Osteocyte (in vitro differentiated cells): ENCODE results near the gene DMD. TPM values are rescaled to one million over a fixed set of nuclear protein-coding genes. Genes with fewer than 3 reads are reported as not detected.
A peak's percentile ranks its signal among the peaks of the same experiment; 100 is the strongest.

Experiments
- DNase-seq: peaks from one replicate; pipeline ENCODE4 v3.0.0; 2021; ENCODE audit warnings: mixed read lengths; ENCODE audit not compliant: unreplicated experiment; ENCODE audit errors: extremely low spot score
- H3K27ac Mint-ChIP-seq: one replicate; pipeline ENCODE4 v1.8.0; 2021; ENCODE audit warnings: mild to moderate bottlenecking, mixed read lengths; ENCODE audit not compliant: unreplicated experiment
- H3K27me3 Mint-ChIP-seq: one replicate; pipeline ENCODE4 v1.8.0; 2021; ENCODE audit warnings: mixed read lengths; ENCODE audit not compliant: unreplicated experiment
- H3K36me3 Mint-ChIP-seq: one replicate; pipeline ENCODE4 v1.8.0; 2021; ENCODE audit warnings: mixed read lengths; ENCODE audit not compliant: unreplicated experiment
- H3K4me1 Mint-ChIP-seq: one replicate; pipeline ENCODE4 v1.8.0; 2021; ENCODE audit warnings: mixed read lengths; ENCODE audit not compliant: unreplicated experiment
- H3K4me3 Mint-ChIP-seq: one replicate; pipeline ENCODE4 v1.8.0; 2021; ENCODE audit warnings: mild to moderate bottlenecking, moderate library complexity, mixed read lengths; ENCODE audit not compliant: unreplicated experiment
- H3K9me3 Mint-ChIP-seq: one replicate; pipeline ENCODE4 v1.8.0; 2021; ENCODE audit warnings: mixed read lengths; ENCODE audit not compliant: unreplicated experiment
- CTCF ChIP-seq: fragments of 200-600 bp; sonication (generic); IDR thresholded peaks from 2 replicates; pipeline ENCODE4 v1.5.0; 2021; ENCODE audit warnings: antibody characterized with exemption, mild to moderate bottlenecking, moderate library complexity
- total RNA-seq: library from RNA; stranded (reverse); gene quantifications from 2 replicates; pipeline ENCODE4 v1.2.1, GENCODE V29; 2021

DMD gene
- total RNA-seq, 1 donor from 2014 or later = 317 TPM

- Mint-ChIP-seq H3K9me3 (peaks cover 4% of the 10 kb centered on the region), H3K4me3 (no peak overlapping the region), H3K27ac (no peak overlapping the region), H3K4me1 (peaks cover 36% of the 10 kb centered on the region), H3K36me3 (no peaks in the 10 kb centered on the region), H3K27me3 (no peaks in the 10 kb centered on the region)
- no peak for TF ChIP-seq CTCF
- DNase-seq = no peak
Observed at GRCh38 chrX:31604629-31605221, 1606.6 kb downstream of the DMD start.

GRCh38 chrX:31603411-31604120, 1607.8 kb downstream of the DMD start:
- peaks cover 4% of the 10 kb centered on the region for H3K9me3 Mint-ChIP-seq
- peak overlapping the region; percentile 78 for H3K27ac Mint-ChIP-seq
- no peaks in the 10 kb centered on the region for H3K27me3 Mint-ChIP-seq
- no peak overlapping the region for H3K4me3 Mint-ChIP-seq
- no peak for TF ChIP-seq CTCF
- H3K36me3 Mint-ChIP-seq = no peaks in the 10 kb centered on the region
- H3K4me1 Mint-ChIP-seq = peaks cover 24% of the 10 kb centered on the region
- DNase-seq = no peak

GRCh38 chrX:31600823-31601222, 1610.5 kb downstream of the DMD start:
- Mint-ChIP-seq H3K27ac (no peak overlapping the region), H3K27me3 (no peaks in the 10 kb centered on the region), H3K9me3 (no peaks in the 10 kb centered on the region), H3K4me1 (peaks cover 15% of the 10 kb centered on the region), H3K36me3 (no peaks in the 10 kb centered on the region), H3K4me3 (no peak overlapping the region)
- DNase-seq = no peak
- no peak for TF ChIP-seq CTCF

DNA sequence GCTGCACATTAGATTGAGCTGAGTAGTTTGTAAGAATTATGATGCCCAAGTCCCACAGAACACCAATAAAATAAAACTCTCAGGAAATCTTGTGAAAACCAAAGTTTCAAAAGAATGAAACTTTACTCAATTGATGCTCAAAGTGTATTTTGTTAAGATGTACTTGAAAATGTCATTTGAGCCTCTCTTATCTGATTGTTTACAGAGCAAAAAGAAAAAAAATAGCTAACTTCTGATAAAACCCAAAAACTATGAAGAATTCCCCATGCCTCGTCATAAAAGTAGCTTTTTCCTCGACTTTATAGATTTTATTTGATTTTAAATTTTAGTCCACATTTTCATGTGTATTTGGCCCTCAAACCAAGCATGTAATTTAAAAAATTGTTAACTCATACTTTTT, 1618.0 kb downstream of the DMD start:
- Mint-ChIP-seq H3K27me3 (no peaks in the 10 kb centered on the region), H3K9me3 (peaks cover 14% of the 10 kb centered on the region), H3K4me3 (no peak overlapping the region), H3K27ac (no peak overlapping the region), H3K4me1 (peaks cover 11% of the 10 kb centered on the region), H3K36me3 (no peaks in the 10 kb centered on the region)
- DNase-seq = no peak
- no peak for TF ChIP-seq CTCF

GRCh38 chrX:31591355-31591754, 1620.0 kb downstream of the DMD start:
- peaks cover 11% of the 10 kb centered on the region for H3K4me1 Mint-ChIP-seq
- TF ChIP-seq CTCF = no peak
- H3K27ac Mint-ChIP-seq = peak overlapping the region; percentile 60
- H3K9me3 Mint-ChIP-seq = peaks cover 16% of the 10 kb centered on the region
- no peaks in the 10 kb centered on the region for H3K36me3 Mint-ChIP-seq
- DNase-seq = no peak
- H3K4me3 Mint-ChIP-seq = no peak overlapping the region
- no peaks in the 10 kb centered on the region for H3K27me3 Mint-ChIP-seq
